ENCODE results near the gene TRIM44.
"Not testable (repeated sequence)": the region's sequence is repeated elsewhere in the genome, so short reads cannot be mapped to it uniquely, and the experiment has no call there.

The TRIM44 gene

DNA sequence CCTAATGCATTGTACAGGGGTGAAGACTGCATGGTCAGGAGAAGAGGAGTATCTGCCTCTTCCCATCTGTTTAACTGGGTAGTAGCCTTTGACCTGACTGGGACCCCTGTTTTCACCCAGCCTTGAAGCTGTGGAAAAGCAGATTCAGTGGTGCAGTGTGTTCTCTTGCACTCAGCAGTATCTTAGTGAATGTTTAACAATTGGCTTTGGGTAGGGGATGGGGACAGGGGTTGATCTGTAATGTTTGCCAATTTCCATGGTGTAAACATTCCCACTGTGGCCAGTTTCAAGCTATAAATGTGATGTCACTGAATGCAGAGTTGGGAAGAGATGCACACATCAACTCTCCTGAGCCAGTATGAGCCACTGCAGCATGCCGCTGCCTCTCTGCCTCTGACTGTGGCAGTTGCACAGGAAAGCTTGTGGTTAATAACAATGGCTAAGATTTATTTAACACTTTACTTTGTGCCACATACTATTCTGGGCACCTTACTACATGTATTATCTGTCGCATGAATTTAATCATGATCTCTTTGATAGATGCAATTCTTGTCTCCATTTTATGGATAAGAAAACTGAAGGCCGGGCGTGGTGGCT is 28.6 kb upstream of the TRIM44 start:
- DNase-seq (ENCODE audit: low read depth), result no peak

DNA sequence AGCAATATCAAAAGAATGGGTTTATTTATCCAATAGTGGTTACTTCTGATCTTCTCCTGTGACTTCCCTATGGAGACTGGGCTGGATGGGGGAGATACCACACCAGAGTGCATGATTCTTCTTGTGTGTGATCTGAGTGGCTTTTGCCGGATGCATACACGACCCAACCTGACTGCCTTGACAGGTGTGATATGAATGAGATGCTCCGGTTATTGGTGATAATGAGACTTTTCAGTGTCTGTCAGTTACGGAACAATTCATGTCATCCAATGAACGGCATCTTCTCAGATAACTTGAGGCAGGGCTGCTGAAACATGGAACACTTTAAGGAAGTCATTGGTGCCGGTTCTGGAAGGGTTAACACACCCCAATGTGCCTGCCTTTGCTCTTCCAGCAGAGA is 26.6 kb upstream of the TRIM44 start:
- no peak for DNase-seq (ENCODE audit: low read depth)

DNA sequence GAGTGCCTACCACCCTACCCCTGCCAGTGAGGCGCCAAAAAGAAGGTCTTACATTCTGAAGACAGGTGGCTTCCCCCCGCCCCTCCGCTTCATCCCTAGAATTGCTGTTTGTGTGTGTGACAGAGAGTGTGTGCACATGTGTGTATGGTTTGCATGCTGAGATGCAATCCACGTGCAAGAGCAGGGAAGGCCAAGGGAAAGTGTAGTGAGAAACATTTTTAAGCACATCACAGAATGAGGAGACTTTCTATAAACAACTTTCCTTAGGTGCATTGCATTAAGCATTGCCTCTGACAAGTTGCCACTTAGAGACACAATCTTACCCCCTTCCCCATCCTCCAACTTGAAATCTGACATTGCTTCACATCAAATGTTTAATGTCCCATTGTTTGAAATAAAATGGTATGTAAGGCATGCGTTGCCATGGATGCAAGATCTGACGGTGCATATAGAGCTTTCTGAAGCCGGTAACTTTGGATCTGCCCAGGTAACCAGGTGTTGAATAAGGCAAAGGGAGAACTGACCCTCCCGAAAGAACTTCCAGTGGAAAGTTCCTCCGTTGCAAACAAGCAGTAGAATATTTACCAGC is 22.9 kb upstream of the TRIM44 start:
- no peak for DNase-seq (ENCODE audit: low read depth)

DNA sequence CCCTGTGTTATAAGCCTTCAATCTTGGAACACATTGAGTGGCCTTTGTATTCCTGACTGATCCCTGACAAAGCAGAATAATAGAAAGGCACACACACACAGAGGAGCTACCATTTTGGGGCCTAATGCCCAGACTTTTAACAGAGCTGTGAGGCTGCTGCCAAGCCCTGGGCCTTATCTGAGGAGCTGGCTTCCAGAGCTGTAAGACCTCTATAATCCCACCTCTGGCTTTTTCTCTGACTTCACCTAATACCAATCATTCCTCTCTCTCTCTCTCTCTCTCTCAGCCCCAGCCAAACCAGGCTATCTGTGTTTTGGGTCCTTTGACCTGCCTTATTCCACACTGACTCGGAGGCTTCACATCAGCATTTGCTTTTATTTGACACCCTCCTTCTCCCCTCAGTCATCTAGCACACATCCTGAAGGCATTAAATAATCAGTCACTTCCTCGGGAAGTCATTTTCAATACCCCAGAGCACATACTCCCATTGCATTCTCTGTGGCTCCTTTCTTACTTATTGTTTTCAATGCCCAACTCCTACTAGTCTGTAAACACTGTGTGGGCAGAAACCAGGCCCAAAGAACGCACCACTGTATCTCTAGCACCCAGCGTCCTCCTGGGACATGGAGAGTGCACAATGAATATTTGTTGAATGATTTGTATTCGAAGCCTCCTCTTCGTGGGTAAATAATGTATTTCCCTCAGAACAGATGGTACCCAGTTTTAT is 21.2 kb upstream of the TRIM44 start:
- DNase-seq (ENCODE audit: low read depth), result no peak

DNA sequence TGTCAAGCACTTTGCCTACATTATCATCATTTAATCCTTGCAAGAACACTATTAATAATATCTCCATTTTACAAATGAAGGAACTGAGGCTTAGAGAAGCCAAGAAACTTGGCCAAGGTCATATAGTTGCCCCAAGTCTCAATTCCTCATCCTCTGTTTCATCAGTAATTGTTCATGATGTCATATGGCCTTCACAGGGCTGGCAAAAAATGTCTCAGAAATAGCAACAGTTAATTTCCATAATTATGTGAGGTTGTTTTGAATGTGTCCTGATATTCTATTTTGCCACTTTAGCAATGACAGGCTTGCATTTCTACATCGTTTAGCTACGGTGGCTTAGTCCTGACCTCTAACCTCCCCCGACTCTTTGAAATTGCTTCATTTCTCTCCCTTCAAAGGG is 20.6 kb upstream of the TRIM44 start:
- DNase-seq (ENCODE audit: low read depth), result no peak

DNA sequence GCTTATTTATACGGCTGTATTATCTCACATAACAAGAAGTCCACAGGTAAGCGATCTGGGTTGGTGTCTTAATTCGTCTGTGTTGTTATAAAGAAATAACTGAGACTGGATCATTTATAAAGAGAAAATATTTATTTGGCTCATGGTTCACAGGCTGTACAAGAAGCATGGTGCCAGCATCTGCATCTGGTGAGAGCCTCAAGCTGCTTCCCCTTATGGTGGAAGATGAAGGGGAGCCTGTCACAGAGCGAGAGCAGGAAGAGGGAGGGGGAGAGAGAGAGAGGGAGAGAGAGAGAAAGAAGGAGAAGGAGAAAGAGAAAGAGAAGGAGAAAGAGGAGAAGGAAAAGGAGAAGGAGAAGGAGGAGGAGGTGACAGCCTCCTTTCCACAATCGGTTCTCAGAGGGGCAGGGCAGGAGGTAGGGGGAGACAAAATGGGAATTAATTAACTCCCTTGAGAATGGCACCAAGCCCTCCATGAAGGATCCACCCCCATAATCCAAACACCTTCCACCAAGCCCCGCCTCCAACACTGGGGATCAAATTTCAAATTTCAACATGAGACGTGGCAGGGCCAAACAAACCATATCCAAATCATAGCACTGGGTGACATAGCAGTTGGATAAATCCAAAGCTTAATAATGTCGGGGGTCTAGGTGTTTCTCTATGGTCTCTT is 15.0 kb upstream of the TRIM44 start:
- no peak for DNase-seq (ENCODE audit: low read depth)

DNA sequence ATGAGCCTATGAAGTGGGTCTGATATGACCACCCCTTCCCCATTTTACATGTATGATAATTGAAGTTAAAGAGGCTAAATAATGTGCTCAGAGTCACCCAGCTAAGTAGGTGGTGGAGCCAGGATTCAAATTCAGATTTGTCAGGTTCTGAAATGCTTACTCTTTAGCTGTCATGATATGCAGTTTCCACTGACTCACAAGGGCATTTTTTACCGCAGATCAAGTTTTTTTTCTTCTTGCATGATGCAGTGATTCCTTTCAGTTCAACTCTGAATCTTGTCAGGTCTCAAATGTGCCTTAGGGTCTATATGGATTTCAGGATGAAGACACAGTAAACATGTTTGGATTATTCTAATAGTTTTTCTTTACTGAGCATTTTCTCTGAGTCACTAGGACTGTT is 12.6 kb upstream of the TRIM44 start:
- DNase-seq (ENCODE audit: low read depth), result no peak

DNA sequence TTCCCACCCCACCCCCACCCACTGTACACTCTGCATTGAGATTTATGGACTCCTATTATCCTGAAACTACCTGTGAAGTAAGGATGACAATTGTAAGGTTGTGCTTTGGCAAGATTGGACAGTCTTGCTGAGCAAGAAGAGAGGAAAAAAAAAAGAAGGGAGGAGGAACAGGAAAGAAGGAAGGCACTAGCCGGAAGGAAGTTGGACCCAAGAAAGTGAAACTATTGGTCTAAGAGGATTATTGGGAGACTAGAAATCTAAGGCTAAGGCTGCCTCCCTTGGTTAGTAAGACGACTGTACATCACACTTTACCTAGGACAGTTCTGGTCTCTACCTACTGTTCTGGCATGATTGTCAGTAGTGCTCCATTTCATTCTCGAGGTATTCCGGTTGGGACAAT is 12.1 kb upstream of the TRIM44 start:
- DNase-seq (ENCODE audit: low read depth), result no peak

DNA sequence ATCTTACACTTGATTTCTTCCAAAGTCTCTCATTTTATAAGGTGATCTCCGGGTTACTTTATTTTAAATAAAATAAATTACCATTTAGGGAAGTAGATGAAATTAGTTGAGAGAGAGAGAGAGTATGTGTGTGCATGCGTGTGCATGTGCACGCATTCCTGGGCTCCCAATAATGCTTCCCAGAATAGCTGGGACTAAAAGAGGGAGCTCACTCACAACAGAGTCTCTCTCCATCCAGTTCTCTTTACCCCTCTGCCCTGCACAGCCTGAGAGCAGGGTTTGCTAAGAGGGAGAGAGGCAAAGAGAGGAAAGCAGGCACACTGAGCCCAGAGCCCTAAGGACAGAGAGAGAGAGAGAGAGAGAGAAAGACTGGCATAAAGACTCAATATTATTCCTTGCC is 11.3 kb upstream of the TRIM44 start:
- no peak for DNase-seq (ENCODE audit: low read depth)

DNA sequence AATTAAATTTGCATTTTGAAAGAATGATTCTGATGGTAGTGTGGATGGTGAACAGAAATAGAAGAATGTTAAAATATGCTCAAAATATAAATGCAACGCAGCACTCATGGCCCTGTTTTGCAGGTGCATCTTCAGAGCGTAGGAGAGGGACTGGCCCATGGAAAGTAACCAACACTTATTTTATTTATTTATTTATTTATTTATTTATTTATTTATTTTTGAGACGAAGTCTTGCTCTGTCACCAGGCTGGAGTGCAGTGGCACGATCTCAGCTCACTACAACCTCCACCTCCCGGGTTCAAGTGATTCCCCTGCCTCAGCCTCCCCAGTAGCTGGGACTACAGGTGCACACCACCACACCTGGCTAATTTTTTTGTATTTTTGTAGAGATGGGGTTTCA is 9.8 kb upstream of the TRIM44 start:
- not testable (repeated sequence) for DNase-seq (ENCODE audit: low read depth)

DNA sequence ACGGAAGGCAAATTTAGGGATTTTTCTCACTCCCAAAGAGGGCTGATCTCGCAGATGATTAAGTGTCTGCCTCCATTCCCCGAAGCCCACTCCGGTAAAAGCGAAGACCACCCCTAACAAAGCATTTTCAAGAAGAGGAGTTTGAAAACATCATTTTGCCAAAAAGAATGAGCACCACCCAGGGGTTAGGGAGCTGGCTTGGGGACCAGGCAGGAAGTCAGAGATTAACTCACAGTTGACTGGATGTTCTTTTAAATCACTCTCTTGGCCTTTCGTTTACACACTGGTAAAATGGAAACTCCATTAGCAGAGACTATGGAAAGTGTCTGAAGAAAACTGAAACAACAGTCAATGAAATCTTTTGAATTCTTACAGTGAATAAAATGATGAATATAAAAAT is 7.9 kb upstream of the TRIM44 start:
- no peak for DNase-seq (ENCODE audit: low read depth)

DNA sequence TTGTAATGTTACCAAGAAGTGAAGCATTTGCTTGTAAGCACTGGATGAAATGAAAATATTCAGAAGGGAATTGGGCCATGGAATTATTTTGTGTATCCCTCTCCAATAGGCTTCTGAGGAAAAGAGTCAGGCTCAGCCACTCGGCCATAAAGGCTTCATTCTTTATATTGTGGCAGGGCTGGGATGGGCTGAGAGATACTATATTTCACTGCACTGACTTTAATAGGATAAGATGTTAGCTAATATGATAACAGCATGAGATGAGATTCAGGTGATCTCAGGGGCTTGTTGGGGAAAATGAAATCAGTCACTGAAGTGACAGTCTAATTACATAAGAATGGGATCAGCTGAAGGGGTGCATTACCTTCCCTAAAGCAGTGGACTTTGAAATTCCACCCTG is 7.3 kb upstream of the TRIM44 start:
- no peak for DNase-seq (ENCODE audit: low read depth)

DNA sequence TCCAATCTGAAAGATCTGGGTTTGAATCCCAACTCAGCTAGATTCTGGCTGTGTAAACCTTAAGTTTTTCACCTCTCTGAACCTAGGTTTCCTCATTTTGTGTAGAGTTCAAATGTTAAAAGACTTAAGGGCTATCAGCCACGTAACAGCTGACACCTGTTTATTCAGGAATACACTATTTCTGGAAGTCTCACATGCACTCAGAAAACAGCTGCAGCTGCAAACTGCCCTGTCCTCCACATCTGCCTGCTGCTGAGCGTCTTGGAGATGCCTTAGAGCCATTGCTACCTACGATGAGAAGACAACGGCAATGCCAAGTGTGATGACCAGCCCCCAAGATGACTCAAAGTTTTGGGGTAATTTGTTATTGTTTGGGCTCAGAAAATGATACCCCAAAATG is 6.7 kb upstream of the TRIM44 start:
- DNase-seq (ENCODE audit: low read depth), result no peak

DNA sequence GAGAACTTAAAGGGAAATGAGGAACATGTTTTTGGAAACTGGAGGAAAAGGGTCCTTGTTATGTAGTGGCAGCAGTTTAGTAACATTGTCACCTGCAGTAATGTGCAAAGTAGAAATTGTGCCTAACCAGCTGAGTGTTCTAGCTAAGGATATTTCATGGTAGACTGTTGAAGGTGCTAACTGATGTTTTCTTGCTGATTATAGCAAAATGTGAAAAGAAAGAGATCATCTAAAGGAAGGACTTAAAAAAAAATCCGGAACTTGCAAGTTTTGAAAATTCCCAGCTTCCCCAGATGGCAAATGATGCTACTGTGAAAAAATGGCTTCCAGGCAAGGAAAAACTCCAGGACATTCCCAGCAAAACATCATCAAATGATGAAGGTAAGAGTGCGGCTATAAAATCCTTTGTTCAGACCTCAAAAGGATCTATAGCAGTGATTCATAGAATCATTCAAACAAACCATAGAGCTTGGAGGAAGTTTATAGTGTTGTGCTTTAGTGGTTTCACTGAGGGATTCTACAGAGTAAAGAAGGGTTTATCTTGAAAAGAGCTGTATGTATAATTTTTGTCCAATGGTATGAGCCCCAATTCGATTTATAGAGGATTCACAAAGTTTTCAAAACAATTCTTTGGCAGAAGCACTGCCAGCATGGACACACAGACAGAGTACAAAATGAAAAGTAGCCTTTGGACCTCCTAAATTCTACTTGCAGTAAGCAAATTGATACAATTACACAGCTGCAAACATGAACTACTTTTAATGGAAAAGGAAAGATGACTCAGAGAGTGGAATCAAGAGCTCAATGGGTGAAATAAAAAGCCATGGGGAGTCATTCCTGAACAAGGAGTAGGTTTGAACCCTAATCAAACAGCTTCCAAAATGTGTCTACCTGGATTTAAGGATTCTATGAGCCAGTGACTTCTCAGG is 4.3 kb upstream of the TRIM44 start:
- no peak for DNase-seq (ENCODE audit: low read depth)

DNA sequence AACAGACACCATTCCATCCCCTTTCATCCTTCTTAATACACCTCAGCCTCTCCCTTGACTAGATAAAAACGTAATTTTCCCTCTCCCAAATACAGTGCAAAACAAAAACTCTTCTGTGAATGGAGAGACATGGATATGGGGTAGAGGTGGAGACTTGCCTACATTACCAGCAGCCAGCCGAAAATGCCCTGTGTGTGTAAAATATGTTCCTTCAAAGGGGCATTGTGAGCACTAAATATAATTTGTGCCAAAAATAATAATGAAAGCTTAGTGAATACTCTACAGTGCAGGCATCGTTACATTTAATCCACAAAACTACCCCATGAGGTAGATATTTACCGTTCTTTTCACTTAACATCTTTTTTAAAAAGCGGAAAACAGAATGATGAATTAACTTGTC is 1.0 kb upstream of the TRIM44 start:
- DNase-seq (ENCODE audit: low read depth), result no peak

DNA sequence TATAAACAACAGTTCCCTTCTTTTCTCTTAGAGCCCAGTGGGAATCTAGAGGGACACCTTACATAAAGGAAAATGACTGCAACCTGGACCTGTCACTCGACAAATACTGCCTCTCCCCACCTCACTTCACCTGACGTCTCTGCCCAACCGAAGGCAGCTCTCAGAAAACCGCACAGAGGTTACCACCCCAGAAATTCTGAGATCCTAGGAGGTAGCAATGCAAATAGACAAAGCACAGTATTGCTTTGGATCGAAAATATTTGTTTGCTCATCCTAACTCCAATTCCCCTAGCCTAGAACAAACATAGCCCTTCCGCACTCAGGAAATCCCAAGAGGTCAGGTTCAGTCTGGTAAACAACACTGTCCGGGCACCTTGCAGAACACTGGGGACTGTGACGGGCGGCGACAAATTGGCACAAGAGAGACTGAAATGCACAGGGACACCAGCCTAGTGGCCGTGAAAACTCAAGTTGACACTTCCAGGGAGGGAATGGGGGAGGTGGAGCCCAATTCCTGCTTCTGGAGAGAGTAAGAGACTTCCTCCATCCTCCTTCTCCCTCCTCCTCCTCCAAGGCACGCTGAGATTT is 420 bp upstream of the TRIM44 start:
- no peak for DNase-seq (ENCODE audit: low read depth)

DNA sequence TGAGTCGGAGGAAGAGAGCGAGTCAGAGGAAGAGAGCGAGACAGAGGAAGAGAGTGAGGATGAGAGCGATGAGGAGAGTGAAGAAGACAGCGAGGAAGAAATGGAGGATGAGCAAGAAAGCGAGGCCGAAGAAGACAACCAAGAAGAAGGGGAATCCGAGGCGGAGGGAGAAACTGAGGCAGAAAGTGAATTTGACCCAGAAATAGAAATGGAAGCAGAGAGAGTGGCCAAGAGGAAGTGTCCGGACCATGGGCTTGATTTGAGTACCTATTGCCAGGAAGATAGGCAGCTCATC is 780 bp downstream of the TRIM44 start:
- no peak for DNase-seq (ENCODE audit: low read depth)

DNA sequence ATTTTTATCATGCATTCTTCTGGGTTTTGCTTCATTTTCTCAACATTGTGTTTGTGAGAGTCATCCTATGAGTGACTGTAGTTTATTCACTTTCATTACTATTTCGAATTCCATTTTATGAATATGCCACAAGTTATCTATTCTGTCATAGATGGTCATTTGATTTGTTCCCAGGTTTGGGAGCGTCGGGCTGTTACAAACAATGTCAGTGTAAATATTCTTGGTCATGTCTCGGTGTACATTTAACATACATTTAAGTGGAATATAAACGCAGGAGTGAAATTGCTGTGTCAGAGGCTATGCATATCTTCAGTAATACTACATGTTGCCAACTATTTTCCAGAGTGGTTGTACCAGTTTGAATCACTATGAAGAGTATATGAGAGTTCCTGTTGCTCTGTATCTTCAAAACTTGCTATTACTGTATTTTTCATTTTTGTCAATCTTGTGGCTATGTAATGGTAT is 2.4 kb downstream of the TRIM44 start:
- DNase-seq (ENCODE audit: low read depth), result no peak

DNA sequence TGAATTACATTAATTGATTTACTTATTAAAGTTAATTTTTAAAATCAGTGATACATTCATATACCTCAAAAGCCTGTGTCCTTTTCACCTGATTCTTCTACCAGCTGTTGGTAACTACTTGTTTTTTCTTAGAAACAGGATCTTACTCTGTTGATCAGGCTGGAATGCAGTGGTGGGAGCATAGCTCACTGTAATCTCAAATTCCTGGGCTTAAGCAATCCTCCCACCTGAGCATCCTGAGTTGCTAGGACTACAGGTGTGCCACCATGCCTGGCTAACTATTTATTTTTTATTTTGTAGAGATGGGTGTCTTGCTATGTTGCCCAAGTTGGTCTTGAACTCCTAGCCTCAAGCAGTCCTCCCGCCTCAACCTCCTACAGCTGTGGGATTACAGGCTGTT is 4.7 kb downstream of the TRIM44 start:
- no peak for DNase-seq (ENCODE audit: low read depth)

DNA sequence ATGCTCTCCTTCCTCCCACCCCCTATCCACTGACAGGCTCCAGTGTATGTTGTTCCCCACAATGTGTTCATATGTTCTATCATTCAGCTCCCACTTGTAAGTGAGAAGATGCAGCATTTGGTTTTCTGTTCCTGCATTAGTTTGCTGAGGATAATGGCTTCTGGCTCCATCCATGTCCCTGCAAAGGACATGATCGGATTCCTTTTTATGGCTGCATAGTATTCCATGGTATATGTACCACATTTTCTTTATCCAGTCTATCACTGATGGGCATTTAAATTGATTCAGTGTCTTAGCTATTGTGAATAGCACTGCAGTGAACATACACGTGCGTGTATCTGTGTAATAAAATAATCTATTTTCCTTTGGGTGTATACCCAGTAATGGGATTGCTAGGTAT is 5.8 kb downstream of the TRIM44 start:
- not testable (repeated sequence) for DNase-seq (ENCODE audit: low read depth)

DNA sequence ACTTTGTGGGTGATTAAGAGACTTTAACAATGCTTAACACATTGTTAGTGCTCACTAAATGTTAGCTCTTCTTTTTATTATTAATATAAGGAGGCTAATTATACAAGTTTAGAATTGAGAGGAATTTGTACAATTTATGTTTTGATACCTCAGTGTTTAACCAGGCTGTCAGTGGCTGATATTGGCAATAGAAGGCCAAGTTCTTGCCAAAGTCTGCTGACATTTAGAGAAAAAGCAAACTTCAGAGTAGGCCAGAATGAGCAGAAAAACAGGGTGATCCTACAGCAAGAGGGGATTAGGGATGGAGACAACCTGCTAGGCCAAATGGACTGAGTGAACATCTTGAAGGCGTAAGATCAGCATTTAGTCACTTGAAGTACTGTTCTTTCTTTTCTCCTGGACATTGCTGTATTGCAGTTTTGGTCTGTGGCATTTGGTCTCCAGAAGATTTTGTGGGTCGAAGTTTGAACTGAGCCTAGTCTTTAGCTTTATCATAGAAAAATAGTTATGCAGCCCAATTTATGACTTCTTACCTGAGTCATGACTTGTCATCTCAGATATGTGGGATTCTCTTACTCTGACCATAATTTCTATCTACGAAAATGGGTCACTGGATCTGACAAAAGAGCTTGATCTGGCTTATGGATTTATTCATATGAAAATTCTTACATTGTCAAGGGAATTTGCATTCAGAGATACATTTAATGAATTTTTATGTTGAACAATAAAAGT is 9.0 kb downstream of the TRIM44 start:
- DNase-seq (ENCODE audit: low read depth), result no peak
